HEK293T (cell line): ENCODE results near the gene FTO.

Experiments used
- CTCF ChIA-PET: fragments of 350-600 bp; formaldehyde crosslinking; extraction: SDS; loops from one replicate; lab custom pipeline; 2021; ENCODE audit warnings: antibody characterized with exemption, inconsistent platforms; lab: Yijun Ruan, JAX
- POLR2A ChIA-PET: fragments of 350-600 bp; formaldehyde crosslinking; extraction: SDS; loops from one replicate; lab custom pipeline; 2020; ENCODE audit warnings: antibody characterized with exemption, inconsistent platforms; lab: Yijun Ruan, JAX
- DNase-seq: peaks from one replicate; pipeline ENCODE4 v3.0.0; 2012; ENCODE audit warnings: mixed read lengths; ENCODE audit errors: extremely low spot score
- ARNT ChIP-seq: fragments of 450-650 bp; IDR thresholded peaks from 2 replicates; pipeline ENCODE4 v1.6.1; 2017; ENCODE audit warnings: mild to moderate bottlenecking
- BHLHE40 ChIP-seq: fragments of 450-650 bp; IDR thresholded peaks from 2 replicates; pipeline ENCODE4 v1.6.1; 2016; ENCODE audit warnings: mild to moderate bottlenecking, moderate library complexity, borderline replicate concordance
- CTBP1 ChIP-seq: fragments of 450-650 bp; IDR thresholded peaks from 2 replicates; pipeline ENCODE4 v1.6.1; 2016; ENCODE audit warnings: borderline replicate concordance
- ELF4 ChIP-seq: fragments of 450-650 bp; IDR thresholded peaks from 2 replicates; pipeline ENCODE4 v1.6.1; 2017; ENCODE audit warnings: antibody characterized with exemption
- FOXA1 ChIP-seq: fragments of 450-650 bp; IDR thresholded peaks from 2 replicates; pipeline ENCODE4 v1.6.1; 2016; ENCODE audit warnings: mild to moderate bottlenecking
- FOXK2 ChIP-seq: fragments of 450-650 bp; IDR thresholded peaks from 2 replicates; pipeline ENCODE4 v1.6.1; 2016; ENCODE audit warnings: mild to moderate bottlenecking
- FOXM1 ChIP-seq: fragments of 450-650 bp; IDR thresholded peaks from 2 replicates; pipeline ENCODE4 v1.6.1; 2017; ENCODE audit warnings: mild to moderate bottlenecking, borderline replicate concordance
- HDGF ChIP-seq: fragments of 450-650 bp; IDR thresholded peaks from 2 replicates; pipeline ENCODE4 v1.6.1; 2017; ENCODE audit warnings: antibody characterized with exemption, borderline replicate concordance
- L3MBTL2 ChIP-seq: fragments of 450-650 bp; conservative IDR thresholded peaks from 2 replicates; pipeline ENCODE4 v1.6.1; 2016; ENCODE audit warnings: mild to moderate bottlenecking
- LEF1 ChIP-seq: fragments of 450-650 bp; IDR thresholded peaks from 2 replicates; pipeline ENCODE4 v1.6.1; 2017; ENCODE audit warnings: mild to moderate bottlenecking, borderline replicate concordance
- NFRKB ChIP-seq: fragments of 450-650 bp; IDR thresholded peaks from 2 replicates; pipeline ENCODE4 v1.6.1; 2016; ENCODE audit warnings: mild to moderate bottlenecking, moderate library complexity
- SP1 ChIP-seq: fragments of 450-650 bp; IDR thresholded peaks from 2 replicates; pipeline ENCODE4 v1.6.1; 2017
- SUZ12 ChIP-seq: fragments of 450-650 bp; IDR thresholded peaks from 2 replicates; pipeline ENCODE4 v1.6.1; 2016; ENCODE audit warnings: mild to moderate bottlenecking
- TARDBP ChIP-seq: fragments of 450-650 bp; IDR thresholded peaks from 2 replicates; pipeline ENCODE4 v1.6.1; 2016
- ZNF384 ChIP-seq: fragments of 450-650 bp; IDR thresholded peaks from 2 replicates; pipeline ENCODE4 v1.6.1; 2016
- TF ChIP-seq, protein P1 (sequence below): fragments of 450-650 bp; IDR thresholded peaks from 2 replicates; pipeline ENCODE4 v1.6.1; 2016

FTO gene

DNA sequence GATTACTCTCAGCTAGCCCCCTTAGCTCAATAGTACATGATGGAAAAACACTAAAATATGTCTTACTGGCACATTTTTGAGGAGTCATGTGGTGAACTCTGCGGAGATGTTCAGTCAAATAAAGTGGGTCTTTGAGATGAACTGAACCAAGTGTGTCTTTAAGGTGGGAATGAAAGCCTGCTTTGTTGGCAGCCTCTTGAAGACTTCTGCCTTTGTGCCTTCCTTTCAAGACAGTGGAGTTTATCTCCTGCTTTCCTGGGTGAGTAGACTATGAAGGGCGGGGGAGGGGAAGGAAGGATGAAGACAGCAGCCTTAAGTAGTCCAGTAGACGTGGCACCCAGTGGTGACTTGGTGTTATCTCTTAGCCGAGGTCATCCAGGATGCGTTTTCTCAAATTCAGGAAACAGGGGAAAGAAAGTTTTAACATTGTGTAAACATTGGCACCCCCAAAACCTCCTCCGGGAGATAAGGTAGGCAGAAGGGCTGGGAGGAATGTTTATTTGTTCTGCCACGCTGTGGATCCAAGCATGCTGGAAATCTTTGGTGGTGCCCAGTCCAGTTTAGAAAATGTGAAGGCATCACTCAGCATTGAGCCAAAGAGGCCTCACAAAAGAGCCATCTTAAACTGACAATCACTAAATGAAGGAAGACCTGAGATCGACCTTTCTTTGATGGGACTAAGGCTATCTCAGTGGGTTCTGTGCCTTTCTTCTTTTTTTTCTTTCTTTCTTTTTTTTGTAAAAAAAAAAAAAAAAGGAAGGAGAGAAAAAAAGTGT lies 220.6 kb downstream of the FTO start:
- ChIA-PET POLR2A (no interaction called here), CTCF (interaction anchor here (0.7 to 0.8 kb wide), 2 partner anchors 12 to 22 kb away, joined by 3 read pairs; no protein-coding TSS in a partner anchor)
- TF ChIP-seq, protein P1, sequence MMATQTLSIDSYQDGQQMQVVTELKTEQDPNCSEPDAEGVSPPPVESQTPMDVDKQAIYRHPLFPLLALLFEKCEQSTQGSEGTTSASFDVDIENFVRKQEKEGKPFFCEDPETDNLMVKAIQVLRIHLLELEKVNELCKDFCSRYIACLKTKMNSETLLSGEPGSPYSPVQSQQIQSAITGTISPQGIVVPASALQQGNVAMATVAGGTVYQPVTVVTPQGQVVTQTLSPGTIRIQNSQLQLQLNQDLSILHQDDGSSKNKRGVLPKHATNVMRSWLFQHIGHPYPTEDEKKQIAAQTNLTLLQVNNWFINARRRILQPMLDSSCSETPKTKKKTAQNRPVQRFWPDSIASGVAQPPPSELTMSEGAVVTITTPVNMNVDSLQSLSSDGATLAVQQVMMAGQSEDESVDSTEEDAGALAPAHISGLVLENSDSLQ, result no peak
- TF ChIP-seq NFRKB (no peak), ARNT (no peak), HDGF (no peak), ZNF384 (no peak), L3MBTL2 (no peak), ELF4 (no peak), SP1 (no peak), FOXK2 (no peak), TARDBP (no peak), BHLHE40 (no peak), FOXM1 (no peak), SUZ12 (no peak), LEF1 (no peak), CTBP1 (no peak), FOXA1 (no peak)
- DNase-seq, result no peak

DNA sequence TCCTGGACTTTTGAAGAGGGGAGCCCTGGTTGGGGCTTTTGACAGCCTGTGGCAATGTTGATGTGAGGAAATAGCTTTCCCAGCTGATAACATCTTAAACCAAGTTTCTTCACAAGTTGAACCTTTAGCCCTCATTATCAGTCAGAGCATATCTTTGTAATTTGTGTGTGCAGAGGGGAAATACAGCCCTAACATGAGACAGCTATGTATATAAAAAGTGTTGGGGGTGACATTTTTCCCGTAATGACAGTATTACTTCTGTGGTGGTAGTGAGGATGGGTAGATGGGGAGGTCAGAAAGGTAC lies 221.1 kb downstream of the FTO start:
- ChIA-PET POLR2A (no interaction called here), CTCF (no interaction called here)
- DNase-seq, result no peak

DNA sequence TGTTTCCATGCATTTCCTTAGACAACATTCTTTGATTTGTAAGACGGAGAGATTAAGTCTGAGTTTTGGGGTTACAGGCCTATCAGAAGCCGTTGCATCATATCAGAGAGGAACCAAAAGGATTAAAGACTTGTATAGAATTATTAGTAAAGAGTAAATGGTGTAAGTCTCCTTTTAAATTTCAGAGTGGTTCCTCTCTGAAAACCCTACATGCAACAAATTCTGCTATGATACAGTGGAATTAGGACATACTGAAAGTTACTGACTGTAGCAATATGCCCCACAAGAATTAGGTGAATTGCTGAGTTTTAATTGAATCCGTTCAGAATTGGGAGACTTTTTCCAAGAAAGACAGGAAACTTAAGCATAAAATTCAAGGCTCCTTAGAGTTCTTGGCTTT lies 221.6 kb downstream of the FTO start:
- no peak for DNase-seq
- no peak for TF ChIP-seq ARNT
- no peak for TF ChIP-seq FOXA1
- TF ChIP-seq FOXM1, result no peak
- TF ChIP-seq TARDBP, result no peak
- TF ChIP-seq SUZ12, result no peak
- no peak for TF ChIP-seq ZNF384
- no peak for TF ChIP-seq FOXK2
- no peak for TF ChIP-seq ELF4
- no peak for TF ChIP-seq SP1
- TF ChIP-seq L3MBTL2, result no peak
- TF ChIP-seq CTBP1, result no peak
- TF ChIP-seq LEF1, result no peak
- TF ChIP-seq, protein P1, result no peak
- no peak for TF ChIP-seq BHLHE40
- TF ChIP-seq NFRKB, result no peak
- TF ChIP-seq HDGF, result no peak
- ChIA-PET POLR2A (no interaction called here), CTCF (no interaction called here)

More for the DNA sequence above, 221.1 kb downstream of the FTO start:
- TF ChIP-seq SUZ12 (no peak), ZNF384 (no peak), TARDBP (no peak), FOXM1 (no peak), HDGF (no peak), L3MBTL2 (no peak)

GRCh38 chr16:53926209-53926608 lies 222.3 kb downstream of the FTO start:
- ChIA-PET POLR2A (no interaction called here), CTCF (no interaction called here)
- no peak for TF ChIP-seq SP1
- no peak for DNase-seq

GRCh38 chr16:53932975-53933374 lies 229.0 kb downstream of the FTO start:
- POLR2A ChIA-PET, result no interaction called here
- TF ChIP-seq FOXM1 (no peak), SP1 (no peak)
- TF ChIP-seq, protein P1, result peak; percentile 8; the same call in 1 of the 2 replicates
- no peak for DNase-seq
- CTCF ChIA-PET, result no interaction called here

GRCh38 chr16:53933407-53933806 lies 229.5 kb downstream of the FTO start:
- TF ChIP-seq FOXM1 (no peak), BHLHE40 (no peak), HDGF (no peak), ZNF384 (no peak), ELF4 (no peak), L3MBTL2 (no peak), SP1 (no peak), LEF1 (no peak), NFRKB (no peak)
- TF ChIP-seq, protein P1, result no peak
- POLR2A ChIA-PET, result no interaction called here

More at GRCh38 chr16:53933407-53933806, 229.5 kb downstream of the FTO start:
- DNase-seq, result no peak
- CTCF ChIA-PET, result no interaction called here
